Heart left ventricle (tissue), 16 donors: ENCODE results near the gene TMEM203. TPM values are rescaled to one million over a fixed set of nuclear protein-coding genes. Genes with fewer than 3 reads are reported as not detected.
A peak's percentile ranks its signal among the peaks of the same experiment; 100 is the strongest.

Source experiments
- ATAC-seq, 4 donors: fragments of 200-7000 bp; cut with Tn5 transposase; one replicate each; pipeline ENCODE4 v1.9.1; 2020 to 2022; ENCODE audit warnings: moderate library complexity in 4 of 4, mild to moderate bottlenecking in 3 of 4, moderate number of reproducible peaks in 1 of 4
- DNase-seq, 5 donors: peaks; one replicate each; pipeline ENCODE4 v3.0.0-alpha.2; 2020
- H3K27ac ChIP-seq, 12 donors: fragments of 200-600 bp; sonication (generic) in 4 of 12; one replicate each; pipeline versions ENCODE4 v1.5.0 to v1.8.0; 2016 to 2022; ENCODE audit warnings: mild to moderate bottlenecking in 2 of 12
- H3K27me3 ChIP-seq, 9 donors: fragments of 200-600 bp; sonication (generic) in 2 of 9; one replicate each; pipeline versions ENCODE4 v1.5.1 to v1.8.0; 2016 to 2022; ENCODE audit warnings: mild to moderate bottlenecking in 3 of 9
- H3K36me3 ChIP-seq, 9 donors: fragments of 200-600 bp; sonication (generic) in 2 of 9; one replicate each; pipeline versions ENCODE4 v1.5.0 to v1.8.0; 2018 to 2022; ENCODE audit warnings: mild to moderate bottlenecking in 2 of 9
- H3K4me1 ChIP-seq, 12 donors: fragments of 200-600 bp; sonication (generic) in 4 of 12; one replicate each; pipeline versions ENCODE4 v1.5.0 to v1.8.0; 2016 to 2022; ENCODE audit warnings: mild to moderate bottlenecking in 3 of 12
- H3K4me3 ChIP-seq, 12 donors: fragments of 200-600 bp; sonication (generic) in 4 of 12; one replicate each; pipeline versions ENCODE4 v1.5.0 to v1.8.0; 2017 to 2022; ENCODE audit warnings: mild to moderate bottlenecking in 9 of 12, moderate library complexity in 4 of 12
- H3K9me3 ChIP-seq, 12 donors: fragments of 200-600 bp; sonication (generic) in 4 of 12; one replicate each; pipeline versions ENCODE4 v1.5.0 to v1.8.0; 2016 to 2022; ENCODE audit warnings: mild to moderate bottlenecking in 1 of 12
- POLR2A ChIP-seq, 2 donors: fragments of 450-650 bp; IDR thresholded peaks; one replicate each; pipeline ENCODE4 v1.6.1; 2017; ENCODE audit warnings: antibody characterized with exemption in 2 of 2, mild to moderate bottlenecking in 2 of 2, moderate library complexity in 2 of 2
- WGBS, 4 donors: extraction: QIAGEN DNeasy Blood & Tissue Kit in 2 of 4; methylation state at CpG; one replicate each; pipeline versions ENCODE4 v1.1.5 to v1.1.7; 2013 to 2018; 5-methylcytosine and 5-hydroxymethylcytosine counted together
- intact Hi-C, 10 donors: fragments of 100-400 bp; cut with DNase I; formaldehyde crosslinking; loops; one replicate each; pipeline versions ENCODE4 v1.11.1 to v1.14.2; 2022
- polyA plus RNA-seq, 2 donors: library from polyadenylated mRNA; stranded (reverse); fragments of 200-250 nt; gene quantifications; one replicate each; pipeline ENCODE4 v1.2.3, GENCODE V29; 2013
- total RNA-seq, 9 donors: library from RNA; depleted of rRNA in 2 of 9; stranded (reverse); fragments of >200 nt in 2 of 9; fragmentation: NEBNext Ultra II Directional in 3 of 9; extraction: Animal tissue kit (Norgen Biotek cat#: 25700) in 3 of 9; gene quantifications; one replicate each; pipeline versions ENCODE4 v1.1.0 to v1.2.4, GENCODE V29; 2016 to 2023
- TF ChIP-seq, protein P1 (sequence below), 12 donors: fragments of 200-600 bp; sonication (generic) in 4 of 12; IDR thresholded peaks; one replicate each; pipeline versions ENCODE4 v1.5.0 to v1.8.0; 2018 to 2022; ENCODE audit warnings: antibody characterized with exemption in 12 of 12, mild to moderate bottlenecking in 5 of 12
- donor health status: ischemic (EF 13 %, LVEDD 7.1; RV severe dilation, severe dysfunction).
- donor health status: healthy with polysubstance abuse.
- donor health status: DM: no; HTN: yes; CAD: no.
- donor health status: DM: no; HTN: no; CAD: no.
- donor health status: ischemic (EF 25% LVEDD 6.9; RV normal size, moderate dysfunction).
- donor health status: ischemic (EF 25% LVEDD 5.7; RV mildly dilated, moderate dysfunction).
- donor health status: healthy.
- donor health status: DM: yes; HTN: yes; CAD: no.
- donor health status: ischemic (EF 35%, LVEDD 5.7; RV mildly dilated, moderate dysfunction).
- donor health status: nonischemic (EF 11% LVEDD 7.7; RV severe dilation, severe dysfunction).
- donor health status: DM: yes; HTN: yes; CAD: no.
- donor health status: PGD.
- donor health status: ischemic (EF 29% LVEDD 5.4; RV normal size, mild dysfunction).
- donor health status: nonischemic (EF 23%, LVEDD 6.1; RV moderate dilation, normal function).

Gene TMEM203
- total and polyA plus RNA-seq, 11 donors, result 30.8 to 52.0 (median 42.1) TPM

DNA sequence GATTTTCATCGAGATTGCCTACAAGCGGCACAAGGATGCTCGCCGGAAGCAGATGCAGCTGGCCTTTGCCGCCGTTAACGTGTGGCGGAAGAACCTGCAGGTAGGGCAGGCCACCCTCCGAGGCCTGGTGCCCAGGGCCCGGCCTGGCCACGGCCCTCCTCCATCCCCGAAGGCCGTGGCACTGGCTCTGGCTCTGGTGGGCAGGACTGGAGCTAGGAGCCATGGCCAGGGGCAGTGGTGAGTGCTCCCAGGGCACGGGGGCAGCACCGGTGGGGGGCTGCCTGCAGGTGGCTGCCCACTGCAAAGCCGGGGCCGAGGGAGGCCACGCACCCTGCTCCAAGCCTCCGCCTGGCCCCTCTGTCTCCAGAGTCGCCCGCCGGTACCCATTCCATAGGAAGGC, 41.6 kb downstream of the TMEM203 start:
- 81 to 91% (median 82%) methylated on average over 8 to 22 of the region's 22 CpGs for whole genome bisulfite sequencing, 4 donors
- TF ChIP-seq POLR2A (IDR thresholded peaks at IDR 0.05), result no peak
- TF ChIP-seq, protein P1, sequence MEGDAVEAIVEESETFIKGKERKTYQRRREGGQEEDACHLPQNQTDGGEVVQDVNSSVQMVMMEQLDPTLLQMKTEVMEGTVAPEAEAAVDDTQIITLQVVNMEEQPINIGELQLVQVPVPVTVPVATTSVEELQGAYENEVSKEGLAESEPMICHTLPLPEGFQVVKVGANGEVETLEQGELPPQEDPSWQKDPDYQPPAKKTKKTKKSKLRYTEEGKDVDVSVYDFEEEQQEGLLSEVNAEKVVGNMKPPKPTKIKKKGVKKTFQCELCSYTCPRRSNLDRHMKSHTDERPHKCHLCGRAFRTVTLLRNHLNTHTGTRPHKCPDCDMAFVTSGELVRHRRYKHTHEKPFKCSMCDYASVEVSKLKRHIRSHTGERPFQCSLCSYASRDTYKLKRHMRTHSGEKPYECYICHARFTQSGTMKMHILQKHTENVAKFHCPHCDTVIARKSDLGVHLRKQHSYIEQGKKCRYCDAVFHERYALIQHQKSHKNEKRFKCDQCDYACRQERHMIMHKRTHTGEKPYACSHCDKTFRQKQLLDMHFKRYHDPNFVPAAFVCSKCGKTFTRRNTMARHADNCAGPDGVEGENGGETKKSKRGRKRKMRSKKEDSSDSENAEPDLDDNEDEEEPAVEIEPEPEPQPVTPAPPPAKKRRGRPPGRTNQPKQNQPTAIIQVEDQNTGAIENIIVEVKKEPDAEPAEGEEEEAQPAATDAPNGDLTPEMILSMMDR (IDR thresholded peaks at IDR 0.05), result no peak
- intact Hi-C loops, result no loop called here
- Histone ChIP-seq H3K36me3 (no peaks in the 10 kb centered on the region), H3K27me3 (peaks cover 71 to 100% (median 95%) of the 10 kb centered on the region in 9 donors), H3K27ac (no peak overlapping the region), H3K4me1 (peaks cover 2 to 41% (median 22%) of the 10 kb centered on the region in 12 donors), H3K4me3 (no peak overlapping the region), H3K9me3 (no peaks in the 10 kb centered on the region)
- DNase-seq (no peak), ATAC-seq (no peak)

DNA sequence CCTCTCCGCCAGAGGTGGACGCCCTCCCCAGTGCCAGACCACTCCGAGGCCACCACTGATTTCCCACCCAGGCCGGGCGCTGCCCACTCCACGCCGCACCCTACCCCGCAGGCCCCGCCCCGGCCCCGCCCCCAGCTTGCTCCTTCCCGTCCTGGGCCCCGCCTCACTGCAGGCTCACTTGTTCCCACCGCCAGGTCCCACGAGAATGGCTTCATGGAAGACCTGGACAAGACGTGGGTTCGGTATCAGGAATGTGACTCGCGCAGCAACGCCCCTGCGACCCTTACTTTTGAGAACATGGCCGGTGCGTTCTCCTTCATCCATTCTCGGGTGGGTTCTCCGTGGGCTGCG, 42.1 kb downstream of the TMEM203 start:
- intact Hi-C loops, result no loop called here
- H3K9me3 ChIP-seq, result no peaks in the 10 kb centered on the region
- WGBS, 4 donors, result 29 to 49% (median 36%) methylated on average over 15 to 26 of the region's 26 CpGs
- H3K4me3 ChIP-seq, result peak overlapping the region in 10 of 12 donors; percentile 15 to 41 (median 32)
- H3K27me3 ChIP-seq, result peaks cover 71 to 100% (median 97%) of the 10 kb centered on the region in 9 donors
- no peaks in the 10 kb centered on the region for H3K36me3 ChIP-seq
- DNase-seq (no peak), ATAC-seq (peak in 1 of 4 donors; percentile 4)
- peaks cover under 1 to 36% (median 18%) of the 10 kb centered on the region in 12 donors for H3K4me1 ChIP-seq
- no peak overlapping the region for H3K27ac ChIP-seq
- TF ChIP-seq, protein P1 (IDR thresholded peaks at IDR 0.05), result no peak
- no peak for TF ChIP-seq POLR2A (IDR thresholded peaks at IDR 0.05)

DNA sequence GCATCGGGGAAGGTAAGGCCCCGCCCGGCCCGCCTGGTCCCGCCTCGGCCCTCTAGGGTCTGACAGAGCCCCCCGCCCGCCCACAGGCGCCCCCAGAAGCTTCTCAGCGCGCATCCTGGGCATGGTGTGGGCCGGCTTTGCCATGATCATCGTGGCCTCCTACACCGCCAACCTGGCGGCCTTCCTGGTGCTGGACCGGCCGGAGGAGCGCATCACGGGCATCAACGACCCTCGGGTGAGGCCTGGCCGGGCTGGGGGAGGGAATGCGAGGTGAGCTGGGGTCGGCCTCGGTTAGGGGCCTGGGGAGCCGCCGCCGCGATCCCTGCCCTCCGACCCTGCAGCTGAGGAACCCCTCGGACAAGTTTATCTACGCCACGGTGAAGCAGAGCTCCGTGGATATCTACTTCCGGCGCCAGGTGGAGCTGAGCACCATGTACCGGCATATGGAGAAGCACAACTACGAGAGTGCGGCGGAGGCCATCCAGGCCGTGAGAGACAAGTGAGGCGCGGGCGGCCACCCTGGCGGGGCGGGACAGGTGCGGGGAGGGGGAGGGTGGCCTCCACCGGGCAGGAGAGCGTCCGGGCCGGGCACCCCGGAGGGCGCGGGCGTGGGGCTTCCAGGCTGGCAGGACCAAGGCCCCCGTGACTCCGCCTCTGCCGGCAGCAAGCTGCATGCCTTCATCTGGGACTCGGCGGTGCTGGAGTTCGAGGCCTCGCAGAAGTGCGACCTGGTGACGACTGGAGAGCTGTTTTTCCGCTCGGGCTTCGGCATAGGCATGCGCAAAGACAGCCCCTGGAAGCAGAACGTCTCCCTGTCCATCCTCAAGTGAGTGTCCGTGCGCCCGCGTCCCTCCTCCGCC, 42.7 kb downstream of the TMEM203 start:
- Histone ChIP-seq H3K36me3 (no peaks in the 10 kb centered on the region), H3K9me3 (no peaks in the 10 kb centered on the region), H3K27me3 (peaks cover 70 to 100% (median 96%) of the 10 kb centered on the region in 9 donors), H3K4me1 (peaks cover 0 to 30% (median 12%) of the 10 kb centered on the region in 12 donors), H3K4me3 (peak overlapping the region in 10 of 12 donors; percentile 15 to 41 (median 32)), H3K27ac (no peak overlapping the region)
- peak in 2 of 4 donors; percentile 41 to 44 for ATAC-seq
- 5 to 9% (median 6%) methylated on average over 20 to 74 of the region's 74 CpGs for WGBS, 4 donors
- TF ChIP-seq, protein P1 (IDR thresholded peaks at IDR 0.05), result peak in 3 of 12 donors; percentile 6 to 22 (median 11)
- TF ChIP-seq POLR2A (IDR thresholded peaks at IDR 0.05), result no peak
- DNase-seq, result no peak
- intact Hi-C loops, result no loop called here
